ENCODE results near the gene SLC22A23.
A peak's percentile ranks its signal among the peaks of the same experiment; 100 is the strongest.

The SLC22A23 gene

GRCh38 chr6:3229566-3230178 is 227.2 kb downstream of the SLC22A23 start:
- Histone ChIP-seq H3K4me1 (ENCODE audit: control insufficient read depth, insufficient read depth, low read length) (peaks cover 11% of the 10 kb centered on the region), H3K9me3 (ENCODE audit: control insufficient read depth, low read length) (no peaks in the 10 kb centered on the region), H3K36me3 (ENCODE audit: control insufficient read depth, insufficient read depth, low read length) (peaks cover under 1% of the 10 kb centered on the region), H3K27ac (ENCODE audit: insufficient read depth, low read depth, low read length, poor library complexity, severe bottlenecking) (peak overlapping the region; percentile 93), H3K4me3 (ENCODE audit: insufficient read depth, low read depth, low read length) (peak overlapping the region; percentile 95), H3K27me3 (ENCODE audit: control insufficient read depth, insufficient read depth, low read length, poor library complexity, severe bottlenecking) (peaks cover 10% of the 10 kb centered on the region)
- 1% methylated on average over 28 of the region's 28 CpGs for WGBS, 2 experiments

- Histone ChIP-seq H3K27me3 (ENCODE audit: control insufficient read depth, insufficient read depth, low read length, poor library complexity, severe bottlenecking) (peaks cover 10% of the 10 kb centered on the region), H3K9me3 (ENCODE audit: control insufficient read depth, low read length) (no peaks in the 10 kb centered on the region), H3K36me3 (ENCODE audit: control insufficient read depth, insufficient read depth, low read length) (peaks cover 7% of the 10 kb centered on the region), H3K4me3 (ENCODE audit: insufficient read depth, low read depth, low read length) (peak overlapping the region; percentile 95), H3K27ac (ENCODE audit: insufficient read depth, low read depth, low read length, poor library complexity, severe bottlenecking) (peak overlapping the region; percentile 93), H3K4me1 (ENCODE audit: control insufficient read depth, insufficient read depth, low read length) (peaks cover 11% of the 10 kb centered on the region)
- 0% methylated on average over 62 of the region's 62 CpGs for WGBS, 2 experiments
Observed at GRCh38 chr6:3228771-3229565, 227.9 kb downstream of the SLC22A23 start.

GRCh38 chr6:3228046-3228671 is 228.7 kb downstream of the SLC22A23 start:
- peaks cover 11% of the 10 kb centered on the region for H3K36me3 ChIP-seq (ENCODE audit: control insufficient read depth, insufficient read depth, low read length)
- H3K4me3 ChIP-seq (ENCODE audit: insufficient read depth, low read depth, low read length), result peak overlapping the region; percentile 95
- peaks cover 10% of the 10 kb centered on the region for H3K27me3 ChIP-seq (ENCODE audit: control insufficient read depth, insufficient read depth, low read length, poor library complexity, severe bottlenecking)
- peak overlapping the region; percentile 96 for H3K27ac ChIP-seq (ENCODE audit: insufficient read depth, low read depth, low read length, poor library complexity, severe bottlenecking)
- WGBS, 2 experiments, result 0% methylated on average over 38 of the region's 38 CpGs
- peaks cover 11% of the 10 kb centered on the region for H3K4me1 ChIP-seq (ENCODE audit: control insufficient read depth, insufficient read depth, low read length)
- no peaks in the 10 kb centered on the region for H3K9me3 ChIP-seq (ENCODE audit: control insufficient read depth, low read length)

GRCh38 chr6:3227363-3228045 is 229.3 kb downstream of the SLC22A23 start, which contains the start of gene TUBB2B:
TUBB2B (minus strand) TSS chr6:3227653; CDS start chr6:3227543, 110 bp downstream.
- Histone ChIP-seq H3K27me3 (ENCODE audit: control insufficient read depth, insufficient read depth, low read length, poor library complexity, severe bottlenecking) (peaks cover 10% of the 10 kb centered on the region), H3K4me1 (ENCODE audit: control insufficient read depth, insufficient read depth, low read length) (peaks cover 11% of the 10 kb centered on the region), H3K36me3 (ENCODE audit: control insufficient read depth, insufficient read depth, low read length) (peaks cover 11% of the 10 kb centered on the region), H3K4me3 (ENCODE audit: insufficient read depth, low read depth, low read length) (peak within 1 kb of the TSS; percentile 95), H3K9me3 (ENCODE audit: control insufficient read depth, low read length) (no peaks in the 10 kb centered on the region), H3K27ac (ENCODE audit: insufficient read depth, low read depth, low read length, poor library complexity, severe bottlenecking) (peak within 1 kb of the TSS; percentile 96)
- WGBS, 2 experiments, result 0% methylated on average over 66 of the region's 66 CpGs

GRCh38 chr6:3226481-3227362 is 230.1 kb downstream of the SLC22A23 start:
- H3K27me3 ChIP-seq (ENCODE audit: control insufficient read depth, insufficient read depth, low read length, poor library complexity, severe bottlenecking), result peaks cover 10% of the 10 kb centered on the region
- H3K36me3 ChIP-seq (ENCODE audit: control insufficient read depth, insufficient read depth, low read length), result peaks cover 11% of the 10 kb centered on the region
- no peaks in the 10 kb centered on the region for H3K9me3 ChIP-seq (ENCODE audit: control insufficient read depth, low read length)
- H3K27ac ChIP-seq (ENCODE audit: insufficient read depth, low read depth, low read length, poor library complexity, severe bottlenecking), result peak overlapping the region; percentile 88
- WGBS, 2 experiments, result 1% methylated on average over 54 of the region's 54 CpGs
- H3K4me3 ChIP-seq (ENCODE audit: insufficient read depth, low read depth, low read length), result peak overlapping the region; percentile 95
- H3K4me1 ChIP-seq (ENCODE audit: control insufficient read depth, insufficient read depth, low read length), result peaks cover 11% of the 10 kb centered on the region

GRCh38 chr6:3226042-3226441 is 230.8 kb downstream of the SLC22A23 start:
- peaks cover 11% of the 10 kb centered on the region for H3K36me3 ChIP-seq (ENCODE audit: control insufficient read depth, insufficient read depth, low read length)
- 35 to 50% methylated on average over 10 of the region's 10 CpGs for WGBS, 2 experiments
- H3K4me3 ChIP-seq (ENCODE audit: insufficient read depth, low read depth, low read length), result peak overlapping the region; percentile 95
- H3K27me3 ChIP-seq (ENCODE audit: control insufficient read depth, insufficient read depth, low read length, poor library complexity, severe bottlenecking), result peaks cover 10% of the 10 kb centered on the region
- H3K4me1 ChIP-seq (ENCODE audit: control insufficient read depth, insufficient read depth, low read length), result peaks cover 11% of the 10 kb centered on the region
- H3K9me3 ChIP-seq (ENCODE audit: control insufficient read depth, low read length), result no peaks in the 10 kb centered on the region
- peak overlapping the region; percentile 88 for H3K27ac ChIP-seq (ENCODE audit: insufficient read depth, low read depth, low read length, poor library complexity, severe bottlenecking)

- WGBS, 2 experiments, result 90 to 96% methylated on average over 4 of the region's 4 CpGs
- H3K27ac ChIP-seq (ENCODE audit: insufficient read depth, low read depth, low read length, poor library complexity, severe bottlenecking), result no peak overlapping the region
- H3K4me3 ChIP-seq (ENCODE audit: insufficient read depth, low read depth, low read length), result no peak overlapping the region
- no peaks in the 10 kb centered on the region for H3K27me3 ChIP-seq (ENCODE audit: control insufficient read depth, insufficient read depth, low read length, poor library complexity, severe bottlenecking)
- peaks cover 4% of the 10 kb centered on the region for H3K4me1 ChIP-seq (ENCODE audit: control insufficient read depth, insufficient read depth, low read length)
- no peaks in the 10 kb centered on the region for H3K9me3 ChIP-seq (ENCODE audit: control insufficient read depth, low read length)
- H3K36me3 ChIP-seq (ENCODE audit: control insufficient read depth, insufficient read depth, low read length), result peaks cover 11% of the 10 kb centered on the region
Observed at GRCh38 chr6:3222506-3223038, 234.3 kb downstream of the SLC22A23 start.

GRCh38 chr6:3221578-3221977 is 235.3 kb downstream of the SLC22A23 start:
- peaks cover 11% of the 10 kb centered on the region for H3K36me3 ChIP-seq (ENCODE audit: control insufficient read depth, insufficient read depth, low read length)
- H3K4me3 ChIP-seq (ENCODE audit: insufficient read depth, low read depth, low read length), result no peak overlapping the region
- H3K9me3 ChIP-seq (ENCODE audit: control insufficient read depth, low read length), result no peaks in the 10 kb centered on the region
- H3K4me1 ChIP-seq (ENCODE audit: control insufficient read depth, insufficient read depth, low read length), result peaks cover 4% of the 10 kb centered on the region
- no peaks in the 10 kb centered on the region for H3K27me3 ChIP-seq (ENCODE audit: control insufficient read depth, insufficient read depth, low read length, poor library complexity, severe bottlenecking)
- WGBS, 2 experiments, result 98% methylated on average over 3 to 4 of the region's 4 CpGs
- no peak overlapping the region for H3K27ac ChIP-seq (ENCODE audit: insufficient read depth, low read depth, low read length, poor library complexity, severe bottlenecking)

- 90 to 91% methylated on average over 2 of the region's 2 CpGs for WGBS, 2 experiments
Observed at GRCh38 chr6:3220366-3220765, 236.5 kb downstream of the SLC22A23 start.

More at GRCh38 chr6:3220366-3220765, 236.5 kb downstream of the SLC22A23 start:
- H3K4me1 ChIP-seq (ENCODE audit: control insufficient read depth, insufficient read depth, low read length), result no peaks in the 10 kb centered on the region
- no peaks in the 10 kb centered on the region for H3K9me3 ChIP-seq (ENCODE audit: control insufficient read depth, low read length)
- no peaks in the 10 kb centered on the region for H3K27me3 ChIP-seq (ENCODE audit: control insufficient read depth, insufficient read depth, low read length, poor library complexity, severe bottlenecking)
- H3K4me3 ChIP-seq (ENCODE audit: insufficient read depth, low read depth, low read length), result no peak overlapping the region
- no peak overlapping the region for H3K27ac ChIP-seq (ENCODE audit: insufficient read depth, low read depth, low read length, poor library complexity, severe bottlenecking)
- peaks cover 11% of the 10 kb centered on the region for H3K36me3 ChIP-seq (ENCODE audit: control insufficient read depth, insufficient read depth, low read length)

All from ectodermal cell (in vitro differentiated cells).